ENCODE data around the gene TM4SF1. TPM values are rescaled to one million over a fixed set of nuclear protein-coding genes. Genes with fewer than 3 reads are reported as not detected.

Gene TM4SF1
- total RNA-seq, 4 donors from 2014 or later: 21.3 to 109 (median 32.3) TPM

DNA sequence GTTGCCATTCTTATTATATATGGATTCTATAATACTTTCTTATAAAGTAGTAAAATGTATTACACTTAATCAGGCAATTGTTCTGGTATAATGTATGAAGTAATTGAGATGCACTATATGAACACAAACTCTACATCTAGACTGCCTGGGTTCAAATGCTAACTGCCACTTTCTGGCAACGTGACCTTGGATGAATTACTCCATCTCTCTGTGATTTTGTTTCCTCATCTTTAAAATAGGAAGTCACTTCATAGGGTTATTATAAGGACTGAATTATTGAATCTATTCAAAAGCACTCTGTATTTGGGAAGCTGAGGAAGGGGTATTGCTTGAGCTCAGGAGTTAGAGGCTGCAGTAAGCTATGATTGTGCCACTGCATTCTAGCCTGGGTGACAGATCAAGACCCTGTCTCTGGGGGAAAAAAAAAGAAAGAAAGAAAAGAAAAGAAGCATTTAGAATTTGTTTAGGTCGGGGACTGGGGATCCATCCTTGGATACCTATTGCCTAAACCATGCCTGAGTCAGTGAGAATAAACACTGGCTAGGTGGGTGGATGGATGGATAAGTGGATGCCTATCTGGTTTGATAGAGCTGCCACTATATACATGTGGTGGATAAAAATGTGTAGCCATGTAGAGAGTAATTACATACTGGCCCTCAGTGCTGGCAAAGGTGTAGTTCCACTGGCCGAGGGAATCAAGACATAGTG, 2.5 kb downstream of the TM4SF1 start:
- Histone ChIP-seq H3K4me3 (peak overlapping the region in 1 of 4 donors; percentile 1), H3K27ac (peak overlapping the region in 3 of 4 donors; percentile 18 to 81 (median 79)), H3K27me3 (no peaks in the 10 kb centered on the region), H3K4me1 (peaks cover 6 to 52% (median 26%) of the 10 kb centered on the region in 4 donors), H3K9me3 (no peaks in the 10 kb centered on the region), H3K36me3 (no peaks in the 10 kb centered on the region)
- 80 to 90% methylated on average over 3 of the region's 3 CpGs for WGBS, 2 donors (ENCODE audit: low coverage in 1 of 2)
- DNase-seq: no peak
- TF ChIP-seq CTCF (IDR thresholded peaks at IDR 0.05): no peak
- TF ChIP-seq POLR2A (IDR thresholded peaks at IDR 0.05): no peak
- TF ChIP-seq POLR2AphosphoS5 (IDR thresholded peaks at IDR 0.05): no peak
- no peak for TF ChIP-seq EP300 (IDR thresholded peaks at IDR 0.05; ENCODE audit: low read depth)
- intact Hi-C loops (cut with DNase I; ENCODE audit: low total_unique reads): no loop called here
- in situ Hi-C loops (cut with MboI; ENCODE audit: low pct_ligation_motif_present in 1 of 4, low pct_unique_long_range_greater_than_20kb in 1 of 4, low sequenced_read_pairs in 3 of 4): no loop called here

GRCh38 chr3:149374391-149374790, 3.1 kb downstream of the TM4SF1 start:
- no peaks in the 10 kb centered on the region for H3K36me3 ChIP-seq
- in situ Hi-C loops (cut with MboI; ENCODE audit: low pct_ligation_motif_present in 1 of 4, low pct_unique_long_range_greater_than_20kb in 1 of 4, low sequenced_read_pairs in 3 of 4) (no loop called here), intact Hi-C loops (cut with DNase I; ENCODE audit: low total_unique reads) (no loop called here)
- TF ChIP-seq EP300 (IDR thresholded peaks at IDR 0.05; ENCODE audit: low read depth): no peak
- no peak for TF ChIP-seq POLR2AphosphoS5 (IDR thresholded peaks at IDR 0.05)
- no peak for TF ChIP-seq POLR2A (IDR thresholded peaks at IDR 0.05)
- no peak for TF ChIP-seq CTCF (IDR thresholded peaks at IDR 0.05)
- peak overlapping the region in 2 of 4 donors; percentile 1 to 3 for H3K27ac ChIP-seq
- H3K4me3 ChIP-seq: no peak overlapping the region
- H3K9me3 ChIP-seq: no peaks in the 10 kb centered on the region
- H3K27me3 ChIP-seq: no peaks in the 10 kb centered on the region
- 64 to 77% methylated on average over 1 of the region's 1 CpG for WGBS, 2 donors (ENCODE audit: low coverage in 1 of 2)
- DNase-seq: no peak
- H3K4me1 ChIP-seq: peaks cover 10 to 58% (median 30%) of the 10 kb centered on the region in 4 donors

- 69 to 80% methylated on average over 2 of the region's 2 CpGs for WGBS, 2 donors (ENCODE audit: low coverage in 1 of 2)
- Histone ChIP-seq H3K4me3 (no peak overlapping the region), H3K9me3 (no peaks in the 10 kb centered on the region), H3K27me3 (no peaks in the 10 kb centered on the region), H3K36me3 (no peaks in the 10 kb centered on the region), H3K27ac (peak overlapping the region in 3 of 4 donors; percentile 1 to 49 (median 22)), H3K4me1 (peaks cover 13 to 62% (median 35%) of the 10 kb centered on the region in 4 donors)
- intact Hi-C loops (cut with DNase I; ENCODE audit: low total_unique reads) (no loop called here), in situ Hi-C loops (cut with MboI; ENCODE audit: low pct_ligation_motif_present in 1 of 4, low pct_unique_long_range_greater_than_20kb in 1 of 4, low sequenced_read_pairs in 3 of 4) (no loop called here)
- TF ChIP-seq EP300 (IDR thresholded peaks at IDR 0.05; ENCODE audit: low read depth): no peak
- peak in 1 of 3 donors; percentile 45 for TF ChIP-seq POLR2AphosphoS5 (IDR thresholded peaks at IDR 0.05)
- no peak for DNase-seq
Observed at GRCh38 chr3:149373235-149374125, 4.0 kb downstream of the TM4SF1 start.

- H3K27ac ChIP-seq: peak overlapping the region; percentile 60 to 70 (median 66)
- H3K4me3 ChIP-seq: no peak overlapping the region
- 62 to 76% methylated on average over 2 of the region's 2 CpGs for WGBS, 2 donors (ENCODE audit: low coverage in 1 of 2)
- no peak for DNase-seq
- intact Hi-C loops (cut with DNase I; ENCODE audit: low total_unique reads) (no loop called here), in situ Hi-C loops (cut with MboI; ENCODE audit: low pct_ligation_motif_present in 1 of 4, low pct_unique_long_range_greater_than_20kb in 1 of 4, low sequenced_read_pairs in 3 of 4) (no loop called here)
- H3K36me3 ChIP-seq: no peaks in the 10 kb centered on the region
- H3K9me3 ChIP-seq: no peaks in the 10 kb centered on the region
- H3K27me3 ChIP-seq: no peaks in the 10 kb centered on the region
- peaks cover 13 to 62% (median 38%) of the 10 kb centered on the region in 4 donors for H3K4me1 ChIP-seq
- no peak for TF ChIP-seq POLR2A (IDR thresholded peaks at IDR 0.05)
- TF ChIP-seq EP300 (IDR thresholded peaks at IDR 0.05; ENCODE audit: low read depth): no peak
- TF ChIP-seq CTCF (IDR thresholded peaks at IDR 0.05): no peak
- TF ChIP-seq POLR2AphosphoS5 (IDR thresholded peaks at IDR 0.05): no peak
Observed at GRCh38 chr3:149371723-149372114, 5.7 kb downstream of the TM4SF1 start.

All from transverse colon (tissue), 4 donors.